HG02840 (cell line): ENCODE data around the gene SLC6A3.

Experiments
- ATAC-seq: cut with Tn5 transposase; IDR thresholded peaks from one replicate; pipeline ENCODE4 v1.9.1; 2021; ENCODE audit warnings: mild to moderate bottlenecking, moderate library complexity, moderate number of reproducible peaks; ENCODE audit not compliant: unreplicated experiment, low FRiP score

Gene SLC6A3

DNA sequence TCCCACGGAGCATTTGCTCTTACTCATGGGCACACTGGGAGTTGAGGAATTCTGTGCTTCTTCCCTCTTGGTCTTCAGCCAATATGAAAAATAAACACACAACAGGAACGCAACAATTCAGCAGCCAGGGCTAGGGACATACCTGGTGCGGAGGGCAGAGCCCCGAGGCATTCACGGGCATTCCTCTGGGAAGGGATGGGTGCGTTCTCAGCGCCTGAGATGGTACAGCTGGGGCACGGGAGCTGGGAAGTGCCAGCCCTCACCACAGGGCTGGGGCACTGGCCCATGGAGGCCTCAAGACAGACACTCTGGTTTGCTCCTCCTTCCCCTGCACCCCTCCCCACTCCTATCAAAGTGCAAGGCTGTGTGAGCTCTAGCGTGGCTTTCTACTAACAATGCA is 2.1 kb downstream of the SLC6A3 start:
- no peak for ATAC-seq

DNA sequence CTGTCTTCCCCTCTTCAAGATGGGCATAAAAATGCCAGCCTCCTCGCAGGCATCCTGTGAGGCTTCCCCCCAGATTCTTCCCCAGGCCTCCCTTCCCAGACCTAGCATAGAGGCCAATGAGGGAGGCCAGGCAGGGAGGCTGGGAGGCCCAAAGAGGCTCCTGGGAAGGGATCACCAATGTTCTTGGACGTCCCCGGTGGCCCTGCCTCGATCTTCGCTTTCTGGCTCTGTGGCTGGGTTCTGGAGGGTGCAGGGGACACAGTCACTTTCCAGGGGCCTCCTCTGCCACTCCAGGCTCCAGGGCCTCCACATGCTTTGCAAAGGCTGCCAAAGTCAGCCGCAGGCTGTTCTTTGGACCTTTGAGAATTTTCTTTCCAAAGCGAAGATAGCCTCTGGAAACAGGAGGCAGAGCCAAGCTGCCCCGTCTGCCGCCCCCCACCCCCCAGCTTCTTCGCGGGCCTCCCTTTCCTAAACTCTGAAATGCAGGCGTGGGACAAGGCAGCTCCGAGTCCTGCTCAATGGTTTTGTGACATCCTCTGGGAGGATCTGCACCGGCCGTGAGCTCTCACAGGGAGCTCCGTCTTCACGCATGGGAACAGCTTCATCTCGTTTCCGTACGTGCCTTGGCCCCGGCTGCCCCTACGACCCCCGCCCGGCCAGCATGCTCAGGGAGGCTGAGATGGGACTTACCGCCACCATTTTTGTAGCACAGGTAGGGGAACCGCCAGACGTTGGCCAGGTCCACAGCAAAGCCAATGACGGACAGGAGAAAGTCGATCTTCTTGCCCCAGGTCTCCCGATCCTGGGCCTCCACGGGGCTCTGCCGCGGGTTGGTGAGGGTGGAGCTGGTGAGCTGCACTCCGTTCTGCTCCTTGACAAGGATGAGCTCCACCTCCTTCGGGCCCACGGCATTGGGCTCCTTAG is 2.8 kb downstream of the SLC6A3 start:
- no peak for ATAC-seq

DNA sequence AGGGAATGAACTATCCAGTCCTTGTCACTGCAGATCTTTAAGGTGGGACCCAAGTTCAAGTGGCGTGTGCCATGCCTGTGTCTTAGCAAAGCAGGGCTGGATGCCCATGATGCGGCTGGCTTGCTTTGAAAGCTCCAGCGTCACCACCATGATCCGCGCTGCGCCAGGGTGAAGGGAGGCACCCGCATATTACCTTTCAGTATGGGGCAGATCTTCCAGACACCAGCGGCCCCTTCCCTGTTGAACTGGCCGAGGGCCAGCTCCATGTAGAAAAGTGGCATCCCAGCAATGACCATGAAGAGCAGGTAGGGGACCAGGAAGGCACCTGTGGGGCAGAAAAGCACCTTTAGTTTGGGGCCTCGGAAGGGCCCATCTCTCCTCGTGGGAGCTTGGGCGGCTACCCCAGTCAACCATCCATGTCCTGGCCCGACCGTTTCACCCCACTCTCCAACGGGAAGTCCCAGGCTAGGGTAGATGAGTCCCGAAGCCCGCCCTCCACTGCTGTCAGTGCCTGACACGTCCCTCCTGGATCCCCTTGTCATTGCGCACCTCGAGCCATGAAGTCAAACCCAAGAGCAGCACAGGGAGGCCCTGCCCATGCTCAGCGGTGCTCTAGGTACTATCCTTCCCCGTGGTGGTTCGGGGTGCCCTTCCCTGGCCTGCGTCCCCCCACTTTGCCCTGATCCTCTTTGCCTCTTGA is 3.9 kb downstream of the SLC6A3 start:
- ATAC-seq: no peak

DNA sequence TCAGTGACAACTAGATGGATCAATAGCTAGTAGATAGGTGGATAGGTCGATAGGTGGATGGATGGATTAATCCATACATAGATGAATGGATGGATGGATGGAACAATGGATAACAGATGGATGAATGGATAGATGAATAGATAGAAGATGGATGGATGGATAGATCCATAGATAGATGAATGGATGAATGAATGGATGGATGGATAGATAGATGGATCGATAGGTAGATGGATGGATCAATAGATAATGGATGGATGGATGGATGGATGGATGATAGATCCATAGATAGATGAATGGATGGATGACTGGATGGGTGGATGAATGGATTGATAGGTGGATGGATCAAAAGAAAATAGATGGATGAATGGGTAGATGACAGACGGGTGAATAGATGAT is 5.1 kb downstream of the SLC6A3 start:
- ATAC-seq: no peak

DNA sequence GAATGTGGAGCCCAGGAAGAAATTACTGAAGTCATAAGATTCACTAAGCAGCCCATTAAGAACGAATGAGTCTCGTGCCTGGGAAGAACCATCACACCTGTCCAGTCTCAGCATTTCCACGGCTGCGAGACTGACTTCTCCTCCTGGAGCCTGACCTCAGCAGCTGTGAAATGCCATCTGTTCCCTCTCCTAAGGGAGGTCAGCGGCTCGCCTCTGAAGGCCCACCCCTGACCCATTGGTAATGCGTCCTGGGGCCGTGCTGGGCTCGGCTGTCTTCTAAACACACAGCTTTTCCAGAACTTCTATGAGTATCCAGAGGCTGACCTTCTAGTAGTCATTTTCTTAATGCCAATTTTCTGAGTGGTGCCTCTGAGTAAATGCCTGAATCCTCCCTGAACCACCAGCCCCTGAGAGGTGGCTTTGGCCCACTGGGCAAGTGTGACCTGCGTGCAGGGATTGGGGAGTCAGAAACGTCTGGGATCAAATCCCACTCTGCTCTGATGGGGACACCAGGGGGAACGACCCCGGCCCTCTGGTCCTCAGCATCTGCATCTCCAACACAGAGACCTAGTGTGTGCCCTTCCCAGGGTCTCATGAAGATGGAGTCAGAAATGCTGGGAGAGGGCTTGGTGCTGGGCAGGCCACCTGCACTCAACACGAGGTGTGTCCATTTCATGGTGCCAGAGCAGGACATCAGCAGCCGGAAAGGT is 5.7 kb downstream of the SLC6A3 start:
- no peak for ATAC-seq

DNA sequence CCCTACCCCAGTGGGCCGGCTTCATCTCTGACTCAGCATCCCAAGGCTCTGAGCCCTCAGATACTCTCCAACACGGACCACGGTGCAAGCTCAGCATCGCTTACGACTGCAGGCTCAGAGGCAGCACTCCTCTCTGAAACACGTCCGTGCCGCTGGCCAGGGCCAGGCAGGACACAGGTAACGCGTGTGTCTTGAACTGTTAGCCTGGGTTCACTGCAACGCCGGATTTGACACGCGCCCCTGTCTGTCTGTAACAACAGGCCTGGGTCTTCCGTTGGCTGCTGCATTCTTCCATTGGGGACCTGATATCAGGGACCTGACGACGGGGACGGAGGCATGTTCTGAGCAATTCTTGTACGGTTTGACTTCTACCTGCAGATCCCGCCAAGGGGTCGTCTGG is 6.4 kb downstream of the SLC6A3 start:
- ATAC-seq: no peak

DNA sequence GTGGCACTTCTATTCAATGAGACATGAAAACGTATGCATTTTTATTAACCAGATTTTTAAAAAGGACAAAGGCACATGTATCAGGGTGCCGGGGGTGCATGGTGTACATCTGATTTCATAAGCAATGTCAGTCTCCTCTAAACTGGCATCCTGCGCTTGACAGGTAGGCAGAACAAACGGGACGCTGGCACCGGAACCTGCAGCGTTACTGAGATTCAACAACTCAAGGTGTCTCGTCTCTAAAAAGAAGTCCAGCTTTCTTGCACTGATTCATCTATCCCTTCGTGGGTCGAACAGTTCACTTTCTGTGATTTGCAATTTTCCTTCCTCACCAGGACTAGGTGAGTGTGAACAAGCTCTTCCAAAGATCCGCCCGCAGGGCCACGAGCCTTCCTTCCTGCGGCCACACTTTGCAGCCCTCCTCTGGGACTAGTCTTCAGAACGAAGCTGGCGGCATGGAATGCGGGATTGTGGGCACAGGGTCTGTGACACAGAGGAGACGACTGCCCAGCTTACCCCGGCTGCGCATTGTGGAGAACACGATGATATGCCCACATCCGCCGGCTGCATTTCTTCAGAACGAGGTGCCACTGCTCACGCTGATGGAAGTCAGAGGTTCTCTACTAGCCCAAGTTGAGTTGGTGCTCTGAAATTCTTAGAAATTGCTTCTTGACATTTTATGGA is 7.2 kb downstream of the SLC6A3 start:
- no peak for ATAC-seq

DNA sequence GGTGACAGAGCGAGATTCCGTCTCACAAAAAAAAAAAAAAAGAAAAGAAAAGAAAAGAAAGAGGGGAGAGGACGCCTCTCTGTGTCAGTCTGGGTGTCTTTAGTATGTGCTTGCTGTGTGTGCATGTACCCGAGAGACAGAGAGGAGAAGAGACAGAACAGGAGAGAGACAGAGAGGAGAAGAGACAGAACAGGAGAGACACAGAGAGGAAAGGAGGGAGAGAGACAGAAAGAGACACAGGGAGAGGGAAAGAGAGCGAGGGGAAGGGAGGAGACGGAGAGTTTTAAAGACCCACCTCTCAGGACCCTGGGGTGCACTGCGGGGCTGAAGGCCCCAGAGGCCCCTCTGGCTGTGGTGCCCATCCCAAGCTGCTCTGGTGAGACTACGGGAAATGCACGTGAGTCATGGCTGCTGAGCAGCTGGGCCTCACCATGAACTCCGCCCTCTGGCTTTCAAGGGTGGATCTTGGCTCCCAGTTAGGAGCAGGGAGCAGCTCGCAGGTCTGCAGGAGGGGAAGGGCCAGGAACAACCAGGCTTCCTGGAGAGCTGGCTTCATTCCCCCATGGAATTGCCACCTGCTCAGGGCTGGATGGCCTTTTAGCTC is 7.9 kb downstream of the SLC6A3 start:
- no peak for ATAC-seq

DNA sequence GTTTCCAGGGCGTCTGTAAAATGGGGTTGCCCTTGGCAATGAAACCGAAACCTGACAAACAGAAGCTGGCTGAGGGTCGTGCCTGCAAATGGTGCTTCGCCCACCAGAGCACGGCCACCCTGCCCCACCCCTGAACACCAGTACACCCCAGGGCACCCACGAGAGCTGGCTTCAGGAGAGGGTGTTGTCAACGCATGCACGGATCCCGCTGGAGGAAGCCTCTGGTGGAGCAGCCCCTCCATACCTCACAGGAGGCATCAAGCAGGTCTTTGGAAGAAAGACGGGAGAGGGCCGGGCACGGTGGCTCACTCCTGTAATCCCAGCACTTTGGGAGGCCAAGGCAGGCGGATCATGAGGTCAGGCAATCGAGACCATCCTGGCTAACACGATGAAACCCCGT is 8.6 kb downstream of the SLC6A3 start:
- no peak for ATAC-seq

DNA sequence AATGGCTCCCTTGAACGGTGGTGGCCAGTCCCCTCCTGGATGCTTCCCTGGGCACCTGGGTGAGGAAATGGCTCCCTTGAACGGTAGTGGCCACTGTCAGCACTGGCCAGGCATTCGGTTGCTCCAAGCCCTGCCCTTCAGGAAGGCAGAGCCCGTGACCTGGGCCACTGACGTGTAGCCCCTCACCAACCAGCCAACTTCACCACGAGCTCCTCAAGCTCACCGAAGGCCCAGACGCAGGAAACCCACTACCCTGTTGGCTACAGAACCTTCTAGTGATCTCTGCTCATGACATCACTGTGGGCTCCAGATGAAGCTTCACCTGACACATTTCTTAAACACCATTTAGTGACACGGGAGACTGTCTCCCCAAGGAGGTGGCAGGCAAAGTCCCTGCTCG is 9.2 kb downstream of the SLC6A3 start:
- ATAC-seq: no peak

DNA sequence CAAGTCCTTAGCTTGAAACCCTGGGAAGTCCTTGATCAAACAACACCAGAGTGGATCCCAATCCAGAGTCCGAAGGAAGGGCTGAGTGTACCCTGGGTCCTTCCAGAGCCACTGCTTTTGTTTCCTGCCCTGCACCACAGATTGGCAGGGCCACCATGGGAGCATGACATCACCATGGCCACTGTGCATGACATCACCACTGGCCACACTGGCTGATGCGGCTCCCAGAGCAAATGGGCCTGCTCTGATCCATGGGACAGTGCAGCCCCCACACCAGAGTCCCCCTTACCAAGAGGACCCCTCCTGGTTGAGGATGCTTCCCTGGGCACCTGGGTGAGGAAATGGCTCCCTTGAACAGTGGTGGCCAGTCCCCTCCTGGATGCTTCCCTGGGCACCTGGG is 9.9 kb downstream of the SLC6A3 start:
- no peak for ATAC-seq

DNA sequence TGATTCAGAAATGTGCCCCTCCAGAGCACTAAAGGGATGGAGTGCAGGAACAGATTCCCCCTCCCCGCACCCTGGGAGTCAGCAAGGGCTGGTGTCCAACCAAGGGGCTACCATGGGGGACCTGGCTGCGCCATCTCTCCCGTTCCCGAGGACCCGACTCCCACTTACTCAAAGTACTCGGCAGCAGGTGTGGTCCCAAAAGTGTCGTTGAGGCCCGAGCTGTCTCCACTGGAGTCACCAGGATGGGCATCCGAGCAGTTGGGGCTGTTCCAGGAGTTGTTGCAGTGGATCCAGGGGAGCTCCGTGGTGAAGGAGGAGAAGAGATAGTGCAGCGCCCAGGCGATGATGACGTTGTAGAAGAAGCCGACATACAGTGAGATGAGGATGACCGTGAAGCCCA is 12.9 kb downstream of the SLC6A3 start:
- no peak for ATAC-seq

DNA sequence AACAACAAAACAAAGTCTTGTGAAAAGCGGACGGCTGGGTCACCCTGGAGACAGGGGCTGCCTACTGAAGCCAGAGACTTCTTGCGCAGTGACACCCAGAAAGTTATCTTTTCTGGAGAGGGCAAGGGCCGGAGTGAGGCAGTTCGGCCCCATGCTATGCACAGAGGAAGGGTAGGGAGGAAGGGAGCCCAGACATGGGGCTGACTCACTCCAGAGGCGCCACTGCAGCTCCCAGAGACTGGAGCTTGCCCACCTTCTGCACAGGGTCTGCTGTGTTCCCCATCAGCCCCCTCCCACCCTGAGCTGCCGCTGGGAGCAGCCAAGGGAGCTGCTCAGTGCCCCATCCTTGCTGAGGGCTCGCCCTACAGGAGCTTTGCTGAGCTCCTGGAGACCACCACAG is 13.3 kb downstream of the SLC6A3 start:
- ATAC-seq: no peak

DNA sequence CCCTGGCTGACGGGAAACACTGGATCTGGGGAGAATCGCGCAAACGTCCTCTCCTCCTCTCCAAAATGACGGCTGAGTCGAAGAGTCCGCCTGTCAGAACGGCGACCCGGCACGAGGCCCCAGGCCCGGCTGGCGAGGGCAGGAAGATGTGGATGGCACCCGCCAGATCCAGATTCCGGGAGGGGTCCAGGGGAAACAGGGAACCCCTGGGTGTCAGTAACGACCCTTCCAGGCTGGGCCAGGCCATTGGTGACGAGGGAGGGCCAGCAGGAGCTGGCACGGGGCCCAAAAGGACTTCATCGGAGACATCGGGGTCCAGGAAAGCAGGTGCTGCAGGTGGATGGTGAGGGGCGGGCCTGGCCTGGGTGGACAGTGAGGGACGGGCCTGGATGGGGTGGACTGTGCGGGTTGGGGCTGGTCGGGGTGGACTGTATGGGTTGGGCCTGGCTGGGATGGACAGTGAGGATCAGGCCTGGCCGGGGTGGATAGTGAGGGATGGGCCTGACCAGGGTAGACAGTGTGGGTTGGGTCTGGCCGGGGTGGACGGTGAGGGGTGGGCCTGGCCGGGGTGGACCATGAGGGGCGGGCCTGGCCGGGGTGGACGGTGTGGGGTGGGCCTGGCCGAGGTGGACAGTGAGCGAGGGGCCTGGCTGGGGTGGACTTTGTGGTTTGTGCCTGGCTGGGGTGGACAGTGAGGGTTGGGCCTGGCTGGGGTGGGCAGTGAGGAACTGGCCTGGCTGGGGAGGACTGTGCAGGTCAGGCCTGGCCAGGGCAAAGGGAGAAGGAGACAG is 14.0 kb downstream of the SLC6A3 start:
- no peak for ATAC-seq

DNA sequence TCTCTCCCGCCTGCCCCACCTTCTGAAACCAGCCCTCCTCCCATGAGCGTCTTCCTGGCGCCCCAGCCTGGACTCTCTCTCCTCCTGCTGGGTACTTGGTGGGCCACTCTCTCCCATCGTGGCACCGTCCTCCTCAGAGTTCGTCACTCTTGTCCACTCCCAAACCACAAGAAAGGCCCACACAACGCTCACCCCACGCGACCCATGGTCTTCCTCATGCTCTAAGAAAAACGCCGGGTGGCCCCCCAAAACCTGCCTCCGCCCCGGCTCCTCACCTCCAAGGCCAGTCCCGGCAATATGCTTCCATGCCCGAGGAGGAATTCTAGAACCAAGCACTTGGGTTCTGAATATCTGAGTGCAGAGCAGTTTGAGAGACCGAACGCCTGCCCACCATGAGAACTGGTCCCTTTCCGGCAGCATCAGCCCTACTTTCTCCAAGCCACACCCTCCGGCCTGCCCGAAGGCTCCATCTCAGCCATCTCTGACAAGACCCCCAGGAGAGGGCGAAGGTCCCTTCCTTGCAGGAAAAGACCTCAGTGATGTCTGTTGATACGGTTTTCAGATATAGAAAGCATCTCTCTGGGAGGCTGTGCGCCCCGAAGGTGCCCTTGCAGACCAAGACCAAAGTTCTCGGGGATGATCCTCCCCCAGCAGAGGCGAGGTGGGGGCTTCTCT is 15.0 kb downstream of the SLC6A3 start:
- ATAC-seq: no peak

DNA sequence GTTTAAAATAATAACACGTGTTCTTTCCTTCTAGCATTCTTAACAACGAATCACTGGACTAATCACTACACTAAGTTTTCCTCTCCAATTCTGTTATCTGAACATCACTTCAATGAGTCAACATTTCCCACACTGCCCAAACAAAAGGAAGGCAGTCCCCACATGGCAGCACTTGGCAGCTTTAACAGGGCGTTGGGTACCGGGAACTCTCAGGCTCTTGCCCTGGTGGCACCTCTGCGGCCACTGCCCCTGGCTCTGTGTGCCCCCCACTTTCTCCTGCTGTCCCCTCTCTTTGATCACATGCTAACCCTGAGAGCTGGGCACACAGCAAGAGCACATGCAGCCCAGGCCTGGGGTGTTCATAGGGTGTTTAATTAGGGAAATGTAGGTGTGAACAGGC is 15.7 kb downstream of the SLC6A3 start:
- no peak for ATAC-seq

DNA sequence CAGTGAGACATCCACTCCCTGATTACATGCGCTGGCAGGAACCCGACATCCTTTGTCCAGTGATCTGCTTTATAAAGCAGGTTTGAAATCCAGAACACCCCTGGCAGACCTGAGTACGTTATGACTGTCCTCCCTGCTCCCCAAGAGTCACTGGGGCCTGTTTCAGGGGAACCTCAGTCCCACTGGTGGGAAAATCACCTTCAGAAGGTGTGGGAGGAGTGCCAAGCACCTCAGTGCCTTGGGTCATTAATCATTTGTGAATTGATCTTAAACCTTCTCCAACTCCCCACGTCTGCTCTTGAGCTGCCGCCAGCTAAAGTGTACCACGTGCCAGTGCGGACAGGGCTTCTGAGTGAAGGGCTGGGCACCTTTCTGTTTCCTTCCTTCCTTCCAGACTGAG is 16.2 kb downstream of the SLC6A3 start:
- no peak for ATAC-seq

DNA sequence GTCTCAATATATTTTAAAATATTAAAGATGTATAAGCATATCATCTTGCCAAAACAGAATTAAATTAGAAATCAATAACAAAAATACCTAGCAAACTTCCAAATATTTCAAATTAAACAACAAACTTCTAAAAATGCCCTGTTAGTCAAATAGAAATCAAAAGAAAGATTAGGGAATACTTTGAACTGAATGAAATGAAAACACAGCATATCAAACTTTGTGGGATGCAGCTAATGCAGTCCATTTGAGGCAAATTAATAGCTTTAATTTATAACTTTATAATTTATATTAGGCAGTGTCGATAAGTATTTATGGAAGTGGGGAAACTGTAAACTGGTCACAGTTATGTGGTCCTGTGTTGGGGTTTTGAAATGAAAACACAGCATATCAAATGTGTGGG is 17.1 kb downstream of the SLC6A3 start:
- no peak for ATAC-seq

DNA sequence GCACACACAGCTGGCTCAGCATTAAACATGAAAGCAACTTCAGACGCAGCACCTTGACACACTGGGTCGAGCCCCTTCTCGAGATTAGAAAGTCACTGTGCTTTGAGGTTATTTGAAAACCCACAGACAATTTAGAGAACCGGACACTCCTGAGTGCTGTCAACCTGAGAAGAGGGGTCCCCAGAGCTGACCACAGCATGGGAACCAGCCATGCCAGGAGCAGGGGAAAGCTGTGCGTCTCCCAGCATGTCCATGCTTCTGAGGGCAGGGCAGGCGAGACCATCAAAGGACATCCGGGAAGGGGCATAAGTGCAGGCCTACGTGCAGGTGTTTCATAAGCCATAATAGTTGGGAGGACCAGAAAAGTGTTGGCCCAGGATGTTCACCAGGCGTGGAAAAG is 20.5 kb downstream of the SLC6A3 start:
- no peak for ATAC-seq
